Fibroblast of pulmonary artery (primary cell): Measurements from ENCODE around the gene CCNY.
"Not testable (repeated sequence)": the region's sequence is repeated elsewhere in the genome, so short reads cannot be mapped to it uniquely, and the experiment has no call there.

Source experiments
- DNase-seq: peaks from one replicate; pipeline ENCODE4 v3.0.0-alpha.2; 2010; ENCODE audit warnings: low read depth
- H3K4me3 ChIP-seq: replicated peaks from 2 replicates; pipeline ENCODE4 v1.5.1; 2011; ENCODE audit warnings: low read depth, mild to moderate bottlenecking, control low read depth, low read length, moderate library complexity
- CTCF ChIP-seq: IDR thresholded peaks from 2 replicates; pipeline ENCODE4 v1.5.1; 2011; ENCODE audit warnings: mild to moderate bottlenecking, control low read depth, low read length, inconsistent platforms; ENCODE audit errors: missing control alignments

CCNY gene

GRCh38 chr10:35397953-35398352 is 61.6 kb downstream of the CCNY start:
- H3K4me3 ChIP-seq: no peak overlapping the region
- no peak for TF ChIP-seq CTCF
- DNase-seq: no peak

- H3K4me3 ChIP-seq: no peak overlapping the region
- TF ChIP-seq CTCF: no peak
- DNase-seq: peak; percentile 42
Observed at GRCh38 chr10:35398355-35398754, 62.0 kb downstream of the CCNY start.

- TF ChIP-seq CTCF: no peak
- DNase-seq: no peak
- H3K4me3 ChIP-seq: no peak overlapping the region
Observed at GRCh38 chr10:35398908-35399307, 62.6 kb downstream of the CCNY start.

- no peak overlapping the region for H3K4me3 ChIP-seq
- TF ChIP-seq CTCF: no peak
- no peak for DNase-seq
Observed at GRCh38 chr10:35399414-35400009, 63.2 kb downstream of the CCNY start.

DNA sequence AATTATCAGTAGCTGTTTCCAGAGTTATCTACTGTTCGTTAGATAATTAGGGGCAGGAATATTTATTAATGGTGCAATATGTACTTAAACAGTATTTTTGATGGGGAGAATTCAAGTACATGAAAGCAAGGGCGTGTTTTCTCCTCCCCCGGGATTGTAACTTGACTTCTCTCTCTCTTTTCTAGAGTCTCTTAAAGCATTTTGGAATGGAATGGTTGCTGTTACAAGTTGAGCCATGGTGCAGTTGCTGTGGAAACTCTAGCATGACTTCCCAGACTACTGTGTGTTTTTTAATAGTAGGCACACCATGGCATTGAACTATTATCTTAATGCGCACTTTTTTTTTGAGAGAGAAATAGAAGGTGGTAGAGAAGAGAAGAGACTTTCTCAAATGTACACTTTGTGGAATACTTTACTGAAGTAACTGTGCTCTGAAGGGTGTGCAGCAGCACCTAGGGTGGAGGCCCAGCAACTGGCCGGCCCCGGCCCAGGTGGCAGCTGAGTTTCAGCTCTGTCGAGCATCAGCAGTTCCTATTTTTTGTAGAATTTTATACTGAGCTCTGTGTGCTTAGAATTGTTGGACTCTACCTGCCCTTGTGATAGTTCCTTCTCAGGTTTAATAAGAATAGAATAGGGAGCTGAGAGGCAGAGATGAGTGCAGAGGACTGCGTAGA is 64.4 kb downstream of the CCNY start:
- no peak for DNase-seq
- TF ChIP-seq CTCF: no peak

GRCh38 chr10:35403491-35403890 is 67.2 kb downstream of the CCNY start:
- not testable (repeated sequence) for DNase-seq, H3K4me3 ChIP-seq

More for the DNA sequence above, 64.4 kb downstream of the CCNY start:
- H3K4me3 ChIP-seq: no peak overlapping the region

- DNase-seq: peak; percentile 44
- not testable (repeated sequence) for H3K4me3 ChIP-seq
Observed at GRCh38 chr10:35404077-35404476, 67.8 kb downstream of the CCNY start.

DNA sequence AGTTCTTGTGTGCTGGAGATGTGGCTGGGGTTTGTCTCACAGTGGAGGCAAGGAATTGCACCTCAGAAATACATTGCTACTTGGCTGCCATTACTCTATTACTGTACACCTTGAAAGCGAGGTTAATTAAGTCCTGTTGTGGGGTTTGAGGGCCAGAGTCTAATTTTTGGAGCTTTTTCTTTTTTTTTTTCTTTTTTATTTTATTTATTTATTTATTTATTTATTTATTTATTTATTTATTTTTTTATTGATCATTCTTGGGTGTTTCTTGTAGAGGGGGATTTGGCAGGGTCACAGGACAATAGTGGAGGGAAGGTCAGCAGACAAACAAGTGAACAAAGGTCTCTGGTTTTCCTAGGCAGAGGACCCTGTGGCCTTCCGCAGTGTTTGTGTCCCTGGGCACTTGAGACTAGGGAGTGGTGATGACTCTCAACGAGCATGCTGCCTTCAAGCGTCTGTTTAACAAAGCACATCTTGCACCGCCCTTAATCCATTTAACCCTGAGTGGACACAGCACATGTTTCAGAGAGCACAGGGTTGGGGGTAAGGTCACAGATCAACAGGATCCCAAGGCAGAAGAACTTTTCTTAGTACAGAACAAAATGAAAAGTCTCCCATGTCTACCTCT is 69.8 kb downstream of the CCNY start:
- H3K4me3 ChIP-seq, DNase-seq: not testable (repeated sequence)

GRCh38 chr10:35407696-35408095 is 71.4 kb downstream of the CCNY start:
- not testable (repeated sequence) for DNase-seq, H3K4me3 ChIP-seq
